Activated CD8-positive, alpha-beta T cell treated with anti-CD3 and anti-CD28 coated beads for 36 hours (primary cell): ENCODE results near the gene TMEM171. TPM values are rescaled to one million over a fixed set of nuclear protein-coding genes. Genes with fewer than 3 reads are reported as not detected.

ENCODE experiments used
- ATAC-seq: fragments of 200-7000 bp; cut with Tn5 transposase; one replicate; pipeline ENCODE4 v1.10.0; 2021; ENCODE audit warnings: mild to moderate bottlenecking, moderate library complexity
- CTCF ChIA-PET: fragments of 350-600 bp; sonication (Branson Sonifier 250); formaldehyde crosslinking; loops from one replicate; lab custom pipeline; 2021; ENCODE audit warnings: antibody characterized with exemption; lab: Charles Lee
- POLR2A ChIA-PET: fragments of 350-600 bp; sonication (Branson Sonifier 250); formaldehyde crosslinking; loops from one replicate; lab custom pipeline; 2021; ENCODE audit warnings: antibody characterized with exemption; lab: Charles Lee
- DNase-seq: peaks from one replicate; pipeline ENCODE4 v3.0.0-alpha.2; 2020
- H3K27ac Mint-ChIP-seq: one replicate; pipeline ENCODE4 v1.8.0; 2021; ENCODE audit warnings: mild to moderate bottlenecking, mixed read lengths
- H3K27me3 Mint-ChIP-seq: one replicate; pipeline ENCODE4 v1.8.0; 2021; ENCODE audit warnings: mixed read lengths
- H3K36me3 Mint-ChIP-seq: one replicate; pipeline ENCODE4 v1.8.0; 2021; ENCODE audit warnings: low read depth, mixed read lengths
- H3K4me1 Mint-ChIP-seq: one replicate; pipeline ENCODE4 v1.8.0; 2021; ENCODE audit warnings: low read depth, mixed read lengths
- H3K4me3 Mint-ChIP-seq: one replicate; pipeline ENCODE4 v1.8.0; 2021; ENCODE audit warnings: mild to moderate bottlenecking, moderate library complexity, mixed read lengths
- H3K9me3 Mint-ChIP-seq: one replicate; pipeline ENCODE4 v1.8.0; 2021; ENCODE audit warnings: mixed read lengths
- CTCF ChIP-seq: fragments of 200-600 bp; IDR thresholded peaks from one replicate; pipeline ENCODE4 v1.8.0; 2022; ENCODE audit warnings: antibody characterized with exemption, mild to moderate bottlenecking
- intact Hi-C: fragments of 100-400 bp; cut with micrococcal nuclease; formaldehyde crosslinking; loops from one replicate; pipeline ENCODE4 v1.10.0; 2022
- total RNA-seq, 2 experiments: library from RNA; stranded (reverse); gene quantifications; one replicate each; pipeline ENCODE4 v1.2.3, GENCODE V29; 2021

Gene TMEM171
- total RNA-seq, 2 experiments from 2014 or later: not detected

GRCh38 chr5:73149540-73149939 lies 29.2 kb downstream of the TMEM171 start:
- ATAC-seq (no peak), DNase-seq (no peak)
- Mint-ChIP-seq H3K36me3 (no peaks in the 10 kb centered on the region), H3K4me1 (no peaks in the 10 kb centered on the region), H3K27ac (no peak overlapping the region), H3K9me3 (no peaks in the 10 kb centered on the region), H3K4me3 (no peak overlapping the region), H3K27me3 (peaks cover 61% of the 10 kb centered on the region)
- CTCF ChIA-PET: no interaction called here
- POLR2A ChIA-PET: no interaction called here
- TF ChIP-seq CTCF: no peak
- intact Hi-C loops: no loop called here

GRCh38 chr5:73150876-73151275 lies 30.5 kb downstream of the TMEM171 start:
- Mint-ChIP-seq H3K9me3 (no peaks in the 10 kb centered on the region), H3K27me3 (peaks cover 61% of the 10 kb centered on the region), H3K4me3 (no peak overlapping the region), H3K36me3 (no peaks in the 10 kb centered on the region), H3K27ac (no peak overlapping the region), H3K4me1 (no peaks in the 10 kb centered on the region)
- no peak for TF ChIP-seq CTCF
- ChIA-PET CTCF (interaction anchor here (0.9 to 1.5 kb wide), 4 partner anchors 20 to 195 kb away, joined by 3 to 6 read pairs (median 4); partner anchors contain the start of gene FCHO2), POLR2A (no interaction called here)
- ATAC-seq: no peak
- intact Hi-C loops: no loop called here
- no peak for DNase-seq

GRCh38 chr5:73151766-73152410 lies 31.5 kb downstream of the TMEM171 start:
- intact Hi-C loops: no loop called here
- no peaks in the 10 kb centered on the region for H3K36me3 Mint-ChIP-seq
- no peaks in the 10 kb centered on the region for H3K4me1 Mint-ChIP-seq
- no peak overlapping the region for H3K4me3 Mint-ChIP-seq
- ChIA-PET CTCF (interaction anchor here (0.9 to 1.5 kb wide), 4 partner anchors 19 to 196 kb away, joined by 3 to 6 read pairs (median 4); partner anchors contain the start of gene FCHO2), POLR2A (no interaction called here)
- H3K27ac Mint-ChIP-seq: no peak overlapping the region
- no peak for TF ChIP-seq CTCF
- H3K9me3 Mint-ChIP-seq: no peaks in the 10 kb centered on the region
- DNase-seq (no peak), ATAC-seq (no peak)
- peaks cover 61% of the 10 kb centered on the region for H3K27me3 Mint-ChIP-seq

- no peaks in the 10 kb centered on the region for H3K36me3 Mint-ChIP-seq
- intact Hi-C loops: no loop called here
- no peak overlapping the region for H3K27ac Mint-ChIP-seq
- H3K27me3 Mint-ChIP-seq: peaks cover 66% of the 10 kb centered on the region
- no peaks in the 10 kb centered on the region for H3K9me3 Mint-ChIP-seq
- H3K4me3 Mint-ChIP-seq: no peak overlapping the region
- no peak for TF ChIP-seq CTCF
- DNase-seq (no peak), ATAC-seq (no peak)
- POLR2A ChIA-PET: interaction anchor here (0.6 kb wide), 1 partner anchor 105 kb away, joined by 3 read pairs; no protein-coding TSS in a partner anchor
- CTCF ChIA-PET: interaction anchor here (0.8 to 1.8 kb wide), 3 partner anchors 18 to 48 kb away, joined by 3 to 9 read pairs (median 6); no protein-coding TSS in a partner anchor
- no peaks in the 10 kb centered on the region for H3K4me1 Mint-ChIP-seq
Observed at GRCh38 chr5:73152411-73153388, 32.3 kb downstream of the TMEM171 start.
